MCF 10A (cell line): Measurements from ENCODE around the gene RTKN. TPM values are rescaled to one million over a fixed set of nuclear protein-coding genes. Genes with fewer than 3 reads are reported as not detected.
A peak's percentile ranks its signal among the peaks of the same experiment; 100 is the strongest.
"Not testable (repeated sequence)": the region's sequence is repeated elsewhere in the genome, so short reads cannot be mapped to it uniquely, and the experiment has no call there.

Source experiments
- BruUV-seq: library from RNA; stranded (reverse); fragments of 400-500 nt; replicated peaks from 2 replicates; lab custom pipeline; 2021; lab: Mats Ljungman, UMichigan
- CTCF ChIA-PET: fragments of 300-600 bp; sonication (Branson Sonifier 250); formaldehyde crosslinking; extraction: SDS; loops from one replicate; lab custom pipeline; 2021; ENCODE audit warnings: antibody characterized with exemption, inconsistent platforms; lab: Yijun Ruan, JAX
- POLR2A ChIA-PET: fragments of 300-600, 350-650 bp; sonication (Branson Sonifier 250); formaldehyde crosslinking; extraction: SDS; loops from one replicate; lab custom pipeline; 2020; ENCODE audit warnings: antibody characterized with exemption, inconsistent platforms; lab: Yijun Ruan, JAX
- DNase-seq: peaks from one replicate; pipeline ENCODE4 v3.0.0-alpha.2; 2018; ENCODE audit not compliant: unreplicated experiment
- H3K27ac Mint-ChIP-seq: one replicate; pipeline ENCODE4 v1.8.0; 2022; ENCODE audit warnings: mild to moderate bottlenecking, low read depth, mixed read lengths; ENCODE audit not compliant: unreplicated experiment
- H3K27me3 Mint-ChIP-seq: one replicate; pipeline ENCODE4 v1.8.0; 2022; ENCODE audit warnings: mixed read lengths; ENCODE audit not compliant: insufficient read depth, unreplicated experiment
- H3K36me3 Mint-ChIP-seq: one replicate; pipeline ENCODE4 v1.8.0; 2022; ENCODE audit warnings: mild to moderate bottlenecking, moderate library complexity, mixed read lengths; ENCODE audit not compliant: insufficient read depth, unreplicated experiment
- H3K4me1 Mint-ChIP-seq: one replicate; pipeline ENCODE4 v1.8.0; 2022; ENCODE audit warnings: mixed read lengths; ENCODE audit not compliant: insufficient read depth, unreplicated experiment
- H3K4me3 Mint-ChIP-seq: one replicate; pipeline ENCODE4 v1.8.0; 2022; ENCODE audit warnings: mild to moderate bottlenecking, moderate library complexity, mixed read lengths; ENCODE audit not compliant: unreplicated experiment
- H3K9me3 Mint-ChIP-seq: one replicate; pipeline ENCODE4 v1.8.0; 2022; ENCODE audit warnings: mixed read lengths; ENCODE audit not compliant: unreplicated experiment
- CTCF ChIP-seq: fragments of 200-600 bp; IDR thresholded peaks from one replicate; pipeline ENCODE4 v1.8.0; 2022; ENCODE audit warnings: antibody characterized with exemption, mild to moderate bottlenecking; ENCODE audit not compliant: unreplicated experiment
- intact Hi-C: fragments of 100-400 bp; cut with micrococcal nuclease; formaldehyde crosslinking; loops from 2 replicates; pipeline ENCODE4 v1.14.1; 2022
- total RNA-seq: library from RNA; stranded (reverse); gene quantifications from 2 replicates; pipeline ENCODE4 v1.2.3, GENCODE V29; 2022

RTKN gene
- total RNA-seq, 1 experiment from 2014 or later, result 63.0 TPM

DNA sequence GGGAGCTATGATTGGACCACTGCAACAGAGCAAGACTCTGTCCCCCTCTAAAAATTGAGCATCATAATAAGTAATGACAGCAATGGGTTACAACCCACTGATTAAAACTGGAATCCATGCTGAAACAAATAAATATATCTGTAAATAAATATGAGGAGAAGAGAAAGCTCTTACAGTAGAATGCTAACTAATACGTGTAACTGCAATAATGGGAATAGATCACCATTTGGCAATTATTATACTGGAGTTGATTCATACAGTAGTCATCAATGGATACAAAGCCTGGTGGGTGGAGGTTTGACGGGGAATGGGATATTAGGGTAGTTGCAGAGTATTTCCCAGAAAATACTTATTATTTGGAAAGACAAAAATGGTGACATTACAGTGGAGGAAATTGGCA, 7.0 kb upstream of the RTKN start:
- H3K9me3 Mint-ChIP-seq, result no peaks in the 10 kb centered on the region
- H3K4me3 Mint-ChIP-seq, result no peak overlapping the region

DNA sequence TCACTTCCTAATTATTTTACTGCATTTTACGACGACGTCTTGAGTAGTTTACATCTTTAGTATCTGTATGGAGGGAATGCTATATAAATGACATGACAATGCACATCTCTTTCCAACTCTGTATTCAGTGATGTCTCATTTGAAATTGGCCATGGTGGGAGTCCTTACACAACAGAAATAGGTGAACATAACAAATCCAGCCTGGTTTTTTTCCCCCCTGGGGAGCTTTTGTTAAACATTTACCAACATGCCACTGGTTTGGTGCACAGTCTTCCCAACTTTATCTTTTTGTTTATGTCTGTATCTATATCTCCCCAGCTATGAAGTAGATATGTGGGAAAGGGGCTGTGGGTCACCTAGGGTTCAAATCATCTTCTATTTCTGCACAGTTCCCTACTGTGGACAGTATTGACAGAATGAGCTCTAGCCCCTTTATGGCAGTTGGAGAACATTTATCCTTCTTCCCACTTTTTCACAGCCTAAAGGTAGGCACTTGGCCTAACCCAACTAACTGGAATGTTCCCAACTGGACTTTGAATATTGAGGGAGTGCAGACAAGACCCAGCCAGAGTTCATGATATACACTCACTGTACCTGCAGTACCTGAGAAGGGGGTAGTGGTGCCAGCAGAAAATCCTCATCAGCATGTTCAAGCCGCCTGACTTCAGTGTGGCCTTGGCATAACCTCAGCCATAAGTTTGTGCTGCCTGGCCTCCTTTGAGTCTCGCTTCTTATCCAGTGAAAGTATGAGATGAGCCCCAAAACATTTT, 5.7 kb upstream of the RTKN start:
- ChIA-PET POLR2A (no interaction called here), CTCF (interaction anchor here (0.6 to 0.8 kb wide), 2 partner anchors 36 to 218 kb away, joined by 3 to 4 read pairs; partner anchors contain the start of genes CCDC142 and TTC31)
- H3K4me1 Mint-ChIP-seq, result no peaks in the 10 kb centered on the region
- DNase-seq, result no peak
- no peak overlapping the region for H3K4me3 Mint-ChIP-seq
- TF ChIP-seq CTCF, result no peak
- no peaks in the 10 kb centered on the region for H3K9me3 Mint-ChIP-seq
- BruUV-seq, result no TSS peak
- no peak overlapping the region for H3K27ac Mint-ChIP-seq
- H3K27me3 Mint-ChIP-seq, result no peaks in the 10 kb centered on the region
- intact Hi-C loops, result no loop called here
- no peaks in the 10 kb centered on the region for H3K36me3 Mint-ChIP-seq

More for the DNA sequence above, 7.0 kb upstream of the RTKN start:
- no peaks in the 10 kb centered on the region for H3K4me1 Mint-ChIP-seq
- BruUV-seq, result no TSS peak
- ChIA-PET POLR2A (no interaction called here), CTCF (interaction anchor here (0.7 kb wide), 1 partner anchor 18 kb away, joined by 3 read pairs; no protein-coding TSS in a partner anchor)
- no peak for DNase-seq
- H3K27ac Mint-ChIP-seq, result no peak overlapping the region
- TF ChIP-seq CTCF, result no peak
- intact Hi-C loops, result no loop called here
- no peaks in the 10 kb centered on the region for H3K27me3 Mint-ChIP-seq
- H3K36me3 Mint-ChIP-seq, result no peaks in the 10 kb centered on the region

DNA sequence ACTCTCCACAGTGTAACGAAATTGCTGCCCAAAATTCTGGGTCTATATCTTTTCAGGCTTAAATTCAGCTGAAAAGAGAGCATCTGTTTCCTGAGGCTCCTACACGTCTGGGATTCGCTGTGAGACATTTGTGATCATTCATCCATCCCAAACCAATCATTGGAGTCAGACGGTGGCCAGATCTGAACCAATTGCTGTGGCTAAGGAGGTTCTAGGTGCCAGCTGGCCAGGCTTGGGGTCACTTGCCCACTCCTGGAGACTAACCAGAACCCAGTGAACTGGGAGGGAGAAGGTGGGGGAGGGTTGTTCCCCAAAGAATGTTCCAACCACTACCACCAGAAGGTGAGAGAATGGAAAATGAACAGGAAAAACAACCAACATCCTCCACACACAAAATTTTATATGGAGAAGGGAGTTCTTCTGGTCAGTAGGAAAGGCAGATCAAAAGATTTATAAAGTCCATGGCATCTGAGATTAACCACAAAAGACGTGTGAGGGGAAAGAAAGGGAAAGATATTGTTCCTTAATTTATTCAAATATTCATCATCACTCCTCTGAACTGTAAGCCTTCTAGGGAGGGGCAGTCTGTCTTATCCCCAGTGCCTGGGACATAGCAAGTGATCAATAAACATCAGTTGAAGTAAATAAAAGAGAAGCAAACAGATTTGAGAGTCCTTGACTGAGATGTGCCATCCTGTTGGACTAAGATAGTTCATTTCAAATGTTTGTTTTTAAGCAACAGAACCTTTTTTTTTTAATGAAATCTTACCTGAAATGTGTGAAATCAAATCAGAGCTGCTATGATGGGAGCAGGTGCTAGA, 3.0 kb upstream of the RTKN start:
- POLR2A ChIA-PET, result interaction anchor here (2.2 to 3.0 kb wide), 2 partner anchors 10 to 14 kb away, joined by 11 to 16 read pairs; partner anchors contain the start of genes INO80B and WBP1
- Mint-ChIP-seq H3K4me3 (no peak overlapping the region), H3K9me3 (no peaks in the 10 kb centered on the region), H3K36me3 (peaks cover 6% of the 10 kb centered on the region), H3K27me3 (no peaks in the 10 kb centered on the region), H3K27ac (no peak overlapping the region), H3K4me1 (no peaks in the 10 kb centered on the region)
- CTCF ChIA-PET, result interaction anchor here (0.6 to 1.2 kb wide), 4 partner anchors 38 to 621 kb away, joined by 3 to 5 read pairs (median 3); partner anchors contain the start of genes CCDC142 and TTC31
- intact Hi-C loops, result no loop called here
- no TSS peak for BruUV-seq
- no peak for DNase-seq
- TF ChIP-seq CTCF, result no peak

DNA sequence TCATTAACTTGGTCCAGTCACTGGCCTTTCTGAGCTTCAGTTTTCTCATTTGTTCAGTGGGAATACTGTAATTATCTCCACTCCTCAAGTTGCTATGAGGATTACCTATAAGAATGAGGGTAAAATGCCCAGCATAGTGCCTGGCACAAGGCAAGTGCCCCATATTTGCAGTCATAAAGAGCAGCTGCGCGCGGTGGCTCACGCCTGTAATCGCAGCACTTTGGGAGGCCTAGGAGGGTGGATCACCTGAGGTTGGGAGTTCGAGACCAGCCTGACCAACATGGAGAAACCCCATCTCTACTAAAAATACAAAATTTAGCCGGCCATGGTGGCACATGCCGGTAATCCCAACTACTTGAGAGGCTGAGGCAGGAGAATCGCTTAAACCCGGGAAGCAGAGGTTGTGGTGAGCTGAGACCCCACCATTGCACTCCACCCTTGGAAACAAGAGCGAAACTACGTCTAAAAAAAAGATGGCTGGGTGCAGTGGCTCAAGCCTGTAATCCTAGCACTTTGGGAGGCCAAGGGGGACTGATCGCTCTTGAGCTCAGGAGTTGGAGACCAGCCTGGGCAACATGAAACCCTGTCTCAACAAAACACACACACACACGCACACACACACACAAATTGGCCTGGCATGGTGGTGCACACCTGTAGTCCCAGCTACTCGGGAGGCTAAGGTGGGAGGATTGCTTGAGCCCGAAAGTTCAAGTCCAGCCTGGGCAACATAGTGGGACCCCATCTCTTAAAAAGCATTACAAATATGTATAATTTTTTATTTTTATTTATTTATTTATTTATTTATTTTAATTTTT, 953 bp upstream of the RTKN start:
- Mint-ChIP-seq H3K27ac (peak overlapping the region; percentile 80), H3K4me1 (peaks cover 15% of the 10 kb centered on the region), H3K4me3 (peak overlapping the region; percentile 78)
- DNase-seq, H3K27me3 Mint-ChIP-seq, intact Hi-C loops, BruUV-seq, H3K36me3 Mint-ChIP-seq, H3K9me3 Mint-ChIP-seq: not testable (repeated sequence)
- ChIA-PET CTCF (interaction anchor here (0.7 to 1.0 kb wide), 3 partner anchors 20 to 1148 kb away, joined by 3 to 4 read pairs (median 3); no protein-coding TSS in a partner anchor), POLR2A (interaction anchor here (0.6 to 4.2 kb wide), 16 partner anchors 11 to 292 kb away, joined by 3 to 19 read pairs (median 5); partner anchors contain the start of genes AUP1, C2orf81, CCDC142 and HTRA2)
